Measurements from ENCODE around the gene CACNA2D4. TPM values are rescaled to one million over a fixed set of nuclear protein-coding genes. Genes with fewer than 3 reads are reported as not detected.

The CACNA2D4 gene
- total RNA-seq, 1 experiment from 2014 or later, result not detected

- Histone ChIP-seq H3F3A (ENCODE audit: low read length, unreplicated experiment) (no peaks in the 10 kb centered on the region), H3K9me2 (replicated peaks; ENCODE audit: low read length) (no peaks in the 10 kb centered on the region), H3K79me2 (ENCODE audit: low read length) (no peaks in the 10 kb centered on the region), H2AFZ (ENCODE audit: low read length) (no peak overlapping the region), H3K36me3 (ENCODE audit: low read depth, low read length) (no peaks in the 10 kb centered on the region), H3K4me2 (ENCODE audit: low read length) (peak overlapping the region; percentile 62; the same call in 1 of the 2 replicates), H4K20me1 (ENCODE audit: low read length) (no peaks in the 10 kb centered on the region), H3K4me3 (ENCODE audit: low read length) (no peak overlapping the region), H3K27me3 (ENCODE audit: low read length) (no peaks in the 10 kb centered on the region), H3K9ac (ENCODE audit: low read length) (no peak overlapping the region), H3K4me1 (ENCODE audit: insufficient read depth, low read length) (peaks cover 21% of the 10 kb centered on the region), H3K9me3 (ENCODE audit: low read length) (no peaks in the 10 kb centered on the region), H3K27ac (ENCODE audit: low read length) (no peak overlapping the region)
- intact Hi-C loops (cut with micrococcal nuclease), result loop anchor here (5.0 to 10.0 kb wide), 2 partner anchors 280 to 303 kb away; no protein-coding TSS in a partner anchor
- no peak for TF ChIP-seq EZH2 (IDR thresholded peaks at IDR 0.05; ENCODE audit: low read length, unreplicated experiment)
- no peak for TF ChIP-seq CTCF (conservative IDR thresholded peaks at IDR 0.05; ENCODE audit: low read depth, low read length)
- TF ChIP-seq EZH2phosphoT487 (IDR thresholded peaks at IDR 0.05; ENCODE audit: borderline replicate concordance, low read length), result no peak
- POLR2A ChIA-PET (ENCODE audit: unreplicated experiment), result no interaction called here
- DNase-seq (no peak), ATAC-seq (no peak)
- CTCF ChIA-PET, result no interaction called here
- BruUV-seq (replicated peaks), result no TSS peak
Measured at GRCh38 chr12:1935242-1935641, 16.8 kb upstream of the CACNA2D4 start.

GRCh38 chr12:1934831-1935230 is 16.4 kb upstream of the CACNA2D4 start:
- Histone ChIP-seq H3F3A (ENCODE audit: low read length, unreplicated experiment) (no peaks in the 10 kb centered on the region), H3K27ac (ENCODE audit: low read length) (no peak overlapping the region), H3K79me2 (ENCODE audit: low read length) (no peaks in the 10 kb centered on the region), H3K4me1 (ENCODE audit: insufficient read depth, low read length) (peaks cover 21% of the 10 kb centered on the region), H4K20me1 (ENCODE audit: low read length) (no peaks in the 10 kb centered on the region), H3K9me3 (ENCODE audit: low read length) (no peaks in the 10 kb centered on the region), H3K36me3 (ENCODE audit: low read depth, low read length) (no peaks in the 10 kb centered on the region), H3K4me3 (ENCODE audit: low read length) (no peak overlapping the region), H3K27me3 (ENCODE audit: low read length) (no peaks in the 10 kb centered on the region), H3K9ac (ENCODE audit: low read length) (no peak overlapping the region), H2AFZ (ENCODE audit: low read length) (no peak overlapping the region), H3K9me2 (replicated peaks; ENCODE audit: low read length) (no peaks in the 10 kb centered on the region), H3K4me2 (ENCODE audit: low read length) (no peak overlapping the region)
- ChIA-PET POLR2A (ENCODE audit: unreplicated experiment) (no interaction called here), CTCF (no interaction called here)
- intact Hi-C loops (cut with micrococcal nuclease), result loop anchor here (5.0 to 10.0 kb wide), 2 partner anchors 280 to 303 kb away; no protein-coding TSS in a partner anchor
- no peak for TF ChIP-seq EZH2phosphoT487 (IDR thresholded peaks at IDR 0.05; ENCODE audit: borderline replicate concordance, low read length)
- no peak for TF ChIP-seq CTCF (conservative IDR thresholded peaks at IDR 0.05; ENCODE audit: low read depth, low read length)
- no peak for TF ChIP-seq EZH2 (IDR thresholded peaks at IDR 0.05; ENCODE audit: low read length, unreplicated experiment)
- ATAC-seq (no peak), DNase-seq (no peak)
- BruUV-seq (replicated peaks), result no TSS peak

- Histone ChIP-seq H2AFZ (ENCODE audit: low read length) (no peak overlapping the region), H3K4me2 (ENCODE audit: low read length) (no peak overlapping the region), H3K36me3 (ENCODE audit: low read depth, low read length) (no peaks in the 10 kb centered on the region), H3K4me1 (ENCODE audit: insufficient read depth, low read length) (peaks cover 21% of the 10 kb centered on the region), H3K9me2 (replicated peaks; ENCODE audit: low read length) (no peaks in the 10 kb centered on the region), H3K27ac (ENCODE audit: low read length) (no peak overlapping the region), H3K9me3 (ENCODE audit: low read length) (no peaks in the 10 kb centered on the region), H3K9ac (ENCODE audit: low read length) (no peak overlapping the region), H3K4me3 (ENCODE audit: low read length) (no peak overlapping the region), H3F3A (ENCODE audit: low read length, unreplicated experiment) (no peaks in the 10 kb centered on the region), H3K27me3 (ENCODE audit: low read length) (no peaks in the 10 kb centered on the region), H3K79me2 (ENCODE audit: low read length) (no peaks in the 10 kb centered on the region), H4K20me1 (ENCODE audit: low read length) (no peaks in the 10 kb centered on the region)
- intact Hi-C loops (cut with micrococcal nuclease), result loop anchor here (10.0 kb wide), 1 partner anchor 279 kb away; no protein-coding TSS in a partner anchor
- ATAC-seq, result no peak
- ChIA-PET CTCF (no interaction called here), POLR2A (ENCODE audit: unreplicated experiment) (no interaction called here)
- no TSS peak for BruUV-seq (replicated peaks)
- TF ChIP-seq CTCF (conservative IDR thresholded peaks at IDR 0.05; ENCODE audit: low read depth, low read length), result no peak
- no peak for TF ChIP-seq EZH2 (IDR thresholded peaks at IDR 0.05; ENCODE audit: low read length, unreplicated experiment)
- TF ChIP-seq EZH2phosphoT487 (IDR thresholded peaks at IDR 0.05; ENCODE audit: borderline replicate concordance, low read length), result no peak
- no peak for DNase-seq
Measured at GRCh38 chr12:1934068-1934467, 15.6 kb upstream of the CACNA2D4 start.
